LHCN-M2 (cell line): Measurements from ENCODE around the gene IL20. TPM values are rescaled to one million over a fixed set of nuclear protein-coding genes. Genes with fewer than 3 reads are reported as not detected.

Experiments
- DNase-seq: peaks from one replicate; pipeline ENCODE4 v3.0.0-alpha.2; 2012; ENCODE audit warnings: low read depth
- polyA plus RNA-seq: library from polyadenylated mRNA; unstranded; fragments of >200 nt; gene quantifications from one replicate; pipeline ENCODE4 v1.2.1, GENCODE V29; 2012; ENCODE audit warnings: missing spikeins
- total RNA-seq: library from RNA; depleted of rRNA; stranded (reverse); fragments of >200 nt; gene quantifications from 2 replicates; pipeline ENCODE4 v1.2.3, GENCODE V29; 2014; rRNA removed

Gene IL20
- not detected in 2 replicates for total RNA-seq
- not detected for polyA plus RNA-seq

GRCh38 chr1:206864939-206865671, at the start of gene IL20:
Gene IL20 (plus strand): TSS chr1:206865623. CDS start chr1:206865853, 230 bp downstream.
- peak; percentile 71 for DNase-seq

GRCh38 chr1:206816390-206817287, 48.8 kb upstream of the IL20 start:
- DNase-seq = no peak

GRCh38 chr1:206821493-206821892, 43.9 kb upstream of the IL20 start:
- no peak for DNase-seq

- DNase-seq = no peak
These were observed 41.7 kb upstream of the IL20 start for GRCh38 chr1:206823727-206824126.

GRCh38 chr1:206824331-206824730, 41.1 kb upstream of the IL20 start:
- no peak for DNase-seq

- peak; percentile 58 for DNase-seq
These were observed 39.0 kb upstream of the IL20 start for GRCh38 chr1:206826394-206826793.

GRCh38 chr1:206828061-206828460, 37.4 kb upstream of the IL20 start:
- no peak for DNase-seq

- no peak for DNase-seq
These were observed 36.7 kb upstream of the IL20 start for GRCh38 chr1:206828765-206829164.

GRCh38 chr1:206829282-206829681, 36.1 kb upstream of the IL20 start:
- no peak for DNase-seq

- DNase-seq = no peak
These were observed 35.5 kb upstream of the IL20 start for GRCh38 chr1:206829875-206830274.

- DNase-seq = no peak
These were observed 33.8 kb upstream of the IL20 start for GRCh38 chr1:206831650-206832049.

GRCh38 chr1:206832352-206832880, 33.0 kb upstream of the IL20 start:
- DNase-seq = no peak

GRCh38 chr1:206833106-206833680, 32.2 kb upstream of the IL20 start:
- no peak for DNase-seq

GRCh38 chr1:206833801-206834200, 31.6 kb upstream of the IL20 start:
- DNase-seq = no peak

GRCh38 chr1:206834217-206834616, 31.2 kb upstream of the IL20 start:
- DNase-seq = no peak

GRCh38 chr1:206834711-206835110, 30.7 kb upstream of the IL20 start:
- DNase-seq = no peak

GRCh38 chr1:206835186-206835585, 30.2 kb upstream of the IL20 start:
- peak; percentile 38 for DNase-seq

- peak; percentile 71 for DNase-seq
These were observed 29.3 kb upstream of the IL20 start for GRCh38 chr1:206836111-206836510.

GRCh38 chr1:206839006-206839560, 26.3 kb upstream of the IL20 start:
- DNase-seq = peak; percentile 47

GRCh38 chr1:206839857-206840256, 25.6 kb upstream of the IL20 start:
- DNase-seq = peak; percentile 89

- DNase-seq = no peak
These were observed 23.7 kb upstream of the IL20 start for GRCh38 chr1:206841609-206842323.
